ENCODE data around the gene CNBP.
"Not testable (repeated sequence)": the region's sequence is repeated elsewhere in the genome, so short reads cannot be mapped to it uniquely, and the experiment has no call there.

The CNBP gene

GRCh38 chr3:129185783-129186182 lies 2.1 kb upstream of the CNBP start:
- DNase-seq (ENCODE audit: low spot score), result no peak
- in situ Hi-C loops (cut with MboI; ENCODE audit: low sequenced_read_pairs, unreplicated experiment), result no loop called here
- TF ChIP-seq, protein P1, sequence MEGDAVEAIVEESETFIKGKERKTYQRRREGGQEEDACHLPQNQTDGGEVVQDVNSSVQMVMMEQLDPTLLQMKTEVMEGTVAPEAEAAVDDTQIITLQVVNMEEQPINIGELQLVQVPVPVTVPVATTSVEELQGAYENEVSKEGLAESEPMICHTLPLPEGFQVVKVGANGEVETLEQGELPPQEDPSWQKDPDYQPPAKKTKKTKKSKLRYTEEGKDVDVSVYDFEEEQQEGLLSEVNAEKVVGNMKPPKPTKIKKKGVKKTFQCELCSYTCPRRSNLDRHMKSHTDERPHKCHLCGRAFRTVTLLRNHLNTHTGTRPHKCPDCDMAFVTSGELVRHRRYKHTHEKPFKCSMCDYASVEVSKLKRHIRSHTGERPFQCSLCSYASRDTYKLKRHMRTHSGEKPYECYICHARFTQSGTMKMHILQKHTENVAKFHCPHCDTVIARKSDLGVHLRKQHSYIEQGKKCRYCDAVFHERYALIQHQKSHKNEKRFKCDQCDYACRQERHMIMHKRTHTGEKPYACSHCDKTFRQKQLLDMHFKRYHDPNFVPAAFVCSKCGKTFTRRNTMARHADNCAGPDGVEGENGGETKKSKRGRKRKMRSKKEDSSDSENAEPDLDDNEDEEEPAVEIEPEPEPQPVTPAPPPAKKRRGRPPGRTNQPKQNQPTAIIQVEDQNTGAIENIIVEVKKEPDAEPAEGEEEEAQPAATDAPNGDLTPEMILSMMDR (IDR thresholded peaks at IDR 0.05; ENCODE audit: borderline replicate concordance, control extremely low read depth, extremely low read depth, insufficient read depth, missing control alignments), result no peak

DNA sequence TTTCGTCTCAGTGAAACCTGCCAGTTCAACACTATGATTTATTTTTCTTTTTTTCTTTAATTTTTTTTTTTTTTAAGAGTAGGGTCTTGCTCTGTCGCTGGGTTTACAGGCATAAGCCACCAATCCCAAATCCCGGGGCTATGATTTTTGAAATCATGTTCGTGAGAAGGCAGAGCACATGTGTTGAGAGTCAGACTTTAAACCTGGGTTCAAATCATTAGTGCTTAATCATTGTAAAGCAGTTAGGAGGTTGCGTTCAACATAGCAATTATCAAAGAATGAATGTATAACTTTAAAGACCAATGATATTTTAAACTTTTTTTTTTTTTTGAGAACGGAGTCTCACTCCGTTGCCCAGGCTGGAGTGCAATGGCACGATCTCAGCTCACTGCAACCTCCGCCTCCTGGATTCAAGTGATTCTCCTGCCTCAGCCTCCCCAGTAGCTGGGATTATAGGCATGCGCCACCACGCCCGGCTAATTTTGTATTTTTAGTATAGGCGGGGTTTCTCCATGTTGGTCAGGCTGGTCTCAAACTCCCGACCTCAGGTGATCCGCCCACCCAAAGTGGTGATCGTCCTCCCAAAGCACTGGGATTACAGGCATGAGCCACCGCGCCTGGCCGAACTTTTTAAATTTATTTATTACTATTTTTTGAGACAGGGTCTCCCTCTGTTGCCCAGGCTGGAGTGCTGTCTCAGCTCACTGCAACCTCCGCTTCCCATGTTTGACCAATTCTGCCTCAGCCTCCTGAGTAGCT lies 1.3 kb upstream of the CNBP start:
- in situ Hi-C loops (cut with MboI; ENCODE audit: low sequenced_read_pairs, unreplicated experiment); DNase-seq (ENCODE audit: low spot score): not testable (repeated sequence)

DNA sequence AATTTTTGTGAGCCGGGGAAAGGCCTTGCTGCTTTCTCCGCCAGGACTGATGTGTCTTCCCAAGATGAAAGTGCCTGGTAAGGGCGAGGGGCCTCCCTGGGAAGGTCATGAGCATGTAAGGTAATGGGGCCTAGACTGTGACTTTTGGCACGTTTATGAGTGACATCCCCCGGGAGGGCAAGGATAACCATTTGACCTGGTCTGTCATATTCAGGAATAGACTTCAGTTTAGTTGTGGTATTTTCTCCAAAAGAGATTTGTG lies 631 bp upstream of the CNBP start:
- peak; percentile 43 for DNase-seq (ENCODE audit: low spot score)
- TF ChIP-seq, protein P1 (IDR thresholded peaks at IDR 0.05; ENCODE audit: borderline replicate concordance, control extremely low read depth, extremely low read depth, insufficient read depth, missing control alignments), result no peak
- in situ Hi-C loops (cut with MboI; ENCODE audit: low sequenced_read_pairs, unreplicated experiment), result no loop called here

GRCh38 chr3:129182390-129183185 lies 1.1 kb downstream of the CNBP start:
- in situ Hi-C loops (cut with MboI; ENCODE audit: low sequenced_read_pairs, unreplicated experiment), result no loop called here
- no peak for DNase-seq (ENCODE audit: low spot score)
- TF ChIP-seq, protein P1 (IDR thresholded peaks at IDR 0.05; ENCODE audit: borderline replicate concordance, control extremely low read depth, extremely low read depth, insufficient read depth, missing control alignments), result no peak

- in situ Hi-C loops (cut with MboI; ENCODE audit: low sequenced_read_pairs, unreplicated experiment), result no loop called here
- no peak for DNase-seq (ENCODE audit: low spot score)
- TF ChIP-seq, protein P1 (IDR thresholded peaks at IDR 0.05; ENCODE audit: borderline replicate concordance, control extremely low read depth, extremely low read depth, insufficient read depth, missing control alignments), result no peak
Observed at GRCh38 chr3:129181819-129182218, 1.9 kb downstream of the CNBP start.

DNA sequence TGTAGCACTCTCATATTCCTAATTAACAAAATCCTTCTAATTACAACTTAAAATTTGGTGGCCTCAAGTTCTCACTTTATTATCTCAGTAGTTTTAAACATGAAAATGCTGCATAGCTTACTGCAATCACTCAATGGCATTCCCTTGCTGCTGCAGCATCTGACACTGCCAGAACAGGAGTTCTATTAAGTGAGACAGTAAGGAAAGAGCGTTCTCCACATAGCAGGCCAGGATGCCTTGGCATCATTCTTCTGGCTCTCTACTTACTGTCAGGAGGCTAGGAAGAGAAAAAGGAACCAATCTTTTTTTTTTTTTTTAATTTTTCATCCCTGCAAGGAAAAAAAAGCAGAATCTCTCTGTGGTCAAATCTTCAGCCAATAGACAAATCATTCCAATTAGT lies 3.2 kb downstream of the CNBP start:
- DNase-seq (ENCODE audit: low spot score), result no peak
- in situ Hi-C loops (cut with MboI; ENCODE audit: low sequenced_read_pairs, unreplicated experiment), result no loop called here
- TF ChIP-seq, protein P1 (IDR thresholded peaks at IDR 0.05; ENCODE audit: borderline replicate concordance, control extremely low read depth, extremely low read depth, insufficient read depth, missing control alignments), result no peak

DNA sequence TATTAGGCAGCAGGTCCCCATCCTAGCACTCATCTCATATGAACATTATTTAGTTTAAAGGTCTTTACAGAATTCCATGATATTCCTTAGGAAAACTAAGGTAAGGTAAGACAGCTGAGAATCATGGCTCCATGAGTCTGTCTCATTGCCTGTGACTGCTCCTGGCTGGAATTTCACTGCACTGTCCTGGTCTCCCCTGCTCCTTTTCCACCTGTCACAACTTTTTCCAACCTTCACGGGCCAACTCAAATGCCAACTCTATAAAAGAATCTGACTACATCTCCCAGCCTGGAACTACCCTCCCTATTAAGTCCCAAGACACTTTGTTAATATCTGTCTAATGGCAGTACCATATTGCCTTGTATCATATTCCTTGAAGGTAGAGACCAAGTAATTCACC lies 7.6 kb downstream of the CNBP start:
- DNase-seq (ENCODE audit: low spot score), result no peak
- in situ Hi-C loops (cut with MboI; ENCODE audit: low sequenced_read_pairs, unreplicated experiment), result no loop called here
- TF ChIP-seq, protein P1 (IDR thresholded peaks at IDR 0.05; ENCODE audit: borderline replicate concordance, control extremely low read depth, extremely low read depth, insufficient read depth, missing control alignments), result no peak

All from GM13976 (cell line).